Activated B cell treated with CpG ODN at 0.5 μM for 24 hours (primary cell): ENCODE data around the gene TH. TPM values are rescaled to one million over a fixed set of nuclear protein-coding genes. Genes with fewer than 3 reads are reported as not detected.

ENCODE experiments used
- ATAC-seq: fragments of 200-7000 bp; cut with Tn5 transposase; one replicate; pipeline ENCODE4 v1.10.0; 2021; ENCODE audit warnings: low read depth, mild to moderate bottlenecking, moderate library complexity
- CTCF ChIA-PET: fragments of 350-600 bp; sonication (Branson Sonifier 250); formaldehyde crosslinking; loops from one replicate; lab custom pipeline; 2021; ENCODE audit warnings: antibody characterized with exemption; lab: Charles Lee
- POLR2A ChIA-PET: fragments of 350-600 bp; sonication (Branson Sonifier 250); formaldehyde crosslinking; loops from one replicate; lab custom pipeline; 2021; ENCODE audit warnings: antibody characterized with exemption; lab: Charles Lee
- DNase-seq: peaks from one replicate; pipeline ENCODE4 v3.0.0; 2022
- H3K27ac Mint-ChIP-seq: one replicate; pipeline ENCODE4 v1.8.0; 2020; ENCODE audit warnings: mixed read lengths
- H3K27me3 Mint-ChIP-seq: one replicate; pipeline ENCODE4 v1.8.0; 2021; ENCODE audit warnings: mixed read lengths
- H3K36me3 Mint-ChIP-seq: one replicate; pipeline ENCODE4 v1.8.0; 2021; ENCODE audit warnings: low read depth, mixed read lengths
- H3K4me1 Mint-ChIP-seq: one replicate; pipeline ENCODE4 v1.8.0; 2021; ENCODE audit warnings: mixed read lengths
- H3K4me3 Mint-ChIP-seq: one replicate; pipeline ENCODE4 v1.8.0; 2020; ENCODE audit warnings: mild to moderate bottlenecking, mixed read lengths
- H3K9me3 Mint-ChIP-seq: one replicate; pipeline ENCODE4 v1.8.0; 2020; ENCODE audit warnings: mixed read lengths
- CTCF ChIP-seq: fragments of 200-600 bp; IDR thresholded peaks from one replicate; pipeline ENCODE4 v1.8.0; 2022; ENCODE audit warnings: antibody characterized with exemption, mild to moderate bottlenecking
- intact Hi-C: fragments of 100-400 bp; cut with micrococcal nuclease; formaldehyde crosslinking; loops from one replicate; pipeline ENCODE4 v1.15.1; 2024
- total RNA-seq: library from RNA; stranded (reverse); gene quantifications from 2 replicates; pipeline ENCODE4 v1.2.3, GENCODE V29; 2022

The TH gene
- total RNA-seq, 1 donor from 2014 or later: not detected

GRCh38 chr11:2191883-2192282 lies 20.3 kb upstream of the TH start:
- no peak overlapping the region for H3K4me3 Mint-ChIP-seq
- ChIA-PET CTCF (interaction anchor here (6.8 kb wide), 1 partner anchor 228 kb away, joined by 47 read pairs; no protein-coding TSS in a partner anchor), POLR2A (no interaction called here)
- peaks cover 15% of the 10 kb centered on the region for H3K4me1 Mint-ChIP-seq
- no peaks in the 10 kb centered on the region for H3K36me3 Mint-ChIP-seq
- DNase-seq: no peak
- no peak for ATAC-seq
- peaks cover 12% of the 10 kb centered on the region for H3K27me3 Mint-ChIP-seq
- no peak for TF ChIP-seq CTCF
- H3K27ac Mint-ChIP-seq: no peak overlapping the region
- intact Hi-C loops: loop anchor here (10.0 kb wide), 1 partner anchor 693 kb away; the partner anchor contains the start of gene CDKN1C
- no peaks in the 10 kb centered on the region for H3K9me3 Mint-ChIP-seq

- H3K27ac Mint-ChIP-seq: no peak overlapping the region
- DNase-seq: no peak
- TF ChIP-seq CTCF: no peak
- no peaks in the 10 kb centered on the region for H3K36me3 Mint-ChIP-seq
- peaks cover 12% of the 10 kb centered on the region for H3K4me1 Mint-ChIP-seq
- ChIA-PET CTCF (interaction anchor here (6.8 kb wide), 1 partner anchor 229 kb away, joined by 47 read pairs; no protein-coding TSS in a partner anchor), POLR2A (no interaction called here)
- peaks cover 4% of the 10 kb centered on the region for H3K27me3 Mint-ChIP-seq
- intact Hi-C loops: loop anchor here (10.0 kb wide), 1 partner anchor 694 kb away; the partner anchor contains the start of gene CDKN1C
- H3K9me3 Mint-ChIP-seq: no peaks in the 10 kb centered on the region
- ATAC-seq: no peak
- no peak overlapping the region for H3K4me3 Mint-ChIP-seq
These were observed 19.2 kb upstream of the TH start for GRCh38 chr11:2190657-2191471.

GRCh38 chr11:2189938-2190656 lies 18.5 kb upstream of the TH start:
- ChIA-PET POLR2A (no interaction called here), CTCF (interaction anchor here (6.8 kb wide), 1 partner anchor 230 kb away, joined by 47 read pairs; no protein-coding TSS in a partner anchor)
- Mint-ChIP-seq H3K36me3 (no peaks in the 10 kb centered on the region), H3K27ac (no peak overlapping the region), H3K4me1 (peaks cover 12% of the 10 kb centered on the region), H3K9me3 (no peaks in the 10 kb centered on the region), H3K4me3 (no peak overlapping the region), H3K27me3 (peaks cover 7% of the 10 kb centered on the region)
- TF ChIP-seq CTCF: no peak
- intact Hi-C loops: loop anchor here (10.0 kb wide), 1 partner anchor 695 kb away; the partner anchor contains the start of gene CDKN1C
- ATAC-seq: no peak
- DNase-seq: no peak

GRCh38 chr11:2188745-2189144 lies 17.1 kb upstream of the TH start:
- CTCF ChIA-PET: no interaction called here
- ATAC-seq (no peak), DNase-seq (no peak)
- POLR2A ChIA-PET: no interaction called here
- TF ChIP-seq CTCF: no peak
- intact Hi-C loops: no loop called here
- no peak overlapping the region for H3K4me3 Mint-ChIP-seq
- no peak overlapping the region for H3K27ac Mint-ChIP-seq
- H3K4me1 Mint-ChIP-seq: peaks cover 12% of the 10 kb centered on the region
- peaks cover 7% of the 10 kb centered on the region for H3K27me3 Mint-ChIP-seq
- H3K36me3 Mint-ChIP-seq: no peaks in the 10 kb centered on the region
- no peaks in the 10 kb centered on the region for H3K9me3 Mint-ChIP-seq
